Measurements from ENCODE around the gene CRB1.

DNA sequence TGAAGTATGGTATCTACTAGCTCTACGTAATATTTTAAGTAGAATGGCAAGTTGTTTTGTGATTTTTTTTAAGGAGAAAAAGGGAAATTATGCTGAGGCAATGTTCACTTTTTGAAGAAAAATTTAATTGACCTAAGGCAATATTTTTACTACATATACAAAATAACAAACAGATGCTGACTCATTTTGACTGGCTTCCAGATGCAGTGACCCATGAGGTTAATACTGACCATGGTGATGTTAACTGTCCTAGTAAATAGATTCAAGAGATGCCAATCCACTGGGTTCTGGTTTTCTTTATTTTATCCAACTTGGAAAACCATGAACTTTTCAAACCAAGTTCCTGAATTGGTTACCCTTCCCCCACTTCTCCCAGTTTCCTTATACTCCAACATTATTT is 154.9 kb downstream of the CRB1 start:
- TF ChIP-seq, protein P1, sequence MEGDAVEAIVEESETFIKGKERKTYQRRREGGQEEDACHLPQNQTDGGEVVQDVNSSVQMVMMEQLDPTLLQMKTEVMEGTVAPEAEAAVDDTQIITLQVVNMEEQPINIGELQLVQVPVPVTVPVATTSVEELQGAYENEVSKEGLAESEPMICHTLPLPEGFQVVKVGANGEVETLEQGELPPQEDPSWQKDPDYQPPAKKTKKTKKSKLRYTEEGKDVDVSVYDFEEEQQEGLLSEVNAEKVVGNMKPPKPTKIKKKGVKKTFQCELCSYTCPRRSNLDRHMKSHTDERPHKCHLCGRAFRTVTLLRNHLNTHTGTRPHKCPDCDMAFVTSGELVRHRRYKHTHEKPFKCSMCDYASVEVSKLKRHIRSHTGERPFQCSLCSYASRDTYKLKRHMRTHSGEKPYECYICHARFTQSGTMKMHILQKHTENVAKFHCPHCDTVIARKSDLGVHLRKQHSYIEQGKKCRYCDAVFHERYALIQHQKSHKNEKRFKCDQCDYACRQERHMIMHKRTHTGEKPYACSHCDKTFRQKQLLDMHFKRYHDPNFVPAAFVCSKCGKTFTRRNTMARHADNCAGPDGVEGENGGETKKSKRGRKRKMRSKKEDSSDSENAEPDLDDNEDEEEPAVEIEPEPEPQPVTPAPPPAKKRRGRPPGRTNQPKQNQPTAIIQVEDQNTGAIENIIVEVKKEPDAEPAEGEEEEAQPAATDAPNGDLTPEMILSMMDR (IDR thresholded peaks at IDR 0.05), result no peak
- no peak for TF ChIP-seq POLR2A (IDR thresholded peaks at IDR 0.05)
